GM18526 (cell line): ENCODE data around the gene THEM4.

ENCODE experiments used
- POLR2A ChIP-seq: IDR thresholded peaks from 3 replicates; pipeline ENCODE4 v1.6.1; 2011; ENCODE audit not compliant: insufficient read length; ENCODE audit errors: extremely low read depth

THEM4 gene

GRCh38 chr1:151914076-151914475 is 4.8 kb upstream of the THEM4 start:
- TF ChIP-seq POLR2A: no peak

GRCh38 chr1:151912973-151913372 is 3.7 kb upstream of the THEM4 start:
- no peak for TF ChIP-seq POLR2A

- TF ChIP-seq POLR2A: no peak
Measured at GRCh38 chr1:151908228-151908691, 1.1 kb downstream of the THEM4 start.

- TF ChIP-seq POLR2A: no peak
Measured at GRCh38 chr1:151907363-151908139, 1.8 kb downstream of the THEM4 start.

- TF ChIP-seq POLR2A: no peak
Measured at GRCh38 chr1:151905070-151905442, 4.3 kb downstream of the THEM4 start.

GRCh38 chr1:151902858-151903257 is 6.5 kb downstream of the THEM4 start:
- no peak for TF ChIP-seq POLR2A

- TF ChIP-seq POLR2A: no peak
Measured at GRCh38 chr1:151898519-151898991, 10.8 kb downstream of the THEM4 start.

GRCh38 chr1:151897991-151898431 is 11.3 kb downstream of the THEM4 start:
- no peak for TF ChIP-seq POLR2A

GRCh38 chr1:151893176-151893924 is 16.0 kb downstream of the THEM4 start:
- TF ChIP-seq POLR2A: no peak

GRCh38 chr1:151892190-151892589 is 17.1 kb downstream of the THEM4 start:
- TF ChIP-seq POLR2A: no peak

- TF ChIP-seq POLR2A: no peak
Measured at GRCh38 chr1:151891512-151891911, 17.8 kb downstream of the THEM4 start.

GRCh38 chr1:151888972-151889570 is 20.2 kb downstream of the THEM4 start:
- no peak for TF ChIP-seq POLR2A

- no peak for TF ChIP-seq POLR2A
Measured at GRCh38 chr1:151887028-151887427, 22.3 kb downstream of the THEM4 start.

- no peak for TF ChIP-seq POLR2A
Measured at GRCh38 chr1:151885479-151885878, 23.8 kb downstream of the THEM4 start.

GRCh38 chr1:151882466-151882865 is 26.8 kb downstream of the THEM4 start:
- TF ChIP-seq POLR2A: no peak

GRCh38 chr1:151881479-151881878 is 27.8 kb downstream of the THEM4 start:
- TF ChIP-seq POLR2A: no peak

GRCh38 chr1:151875419-151876097 is 33.8 kb downstream of the THEM4 start:
- TF ChIP-seq POLR2A: no peak
